Mesendoderm (in vitro differentiated cells): ENCODE measurements around the gene RNASEH2C.
"Not testable (repeated sequence)": the region's sequence is repeated elsewhere in the genome, so short reads cannot be mapped to it uniquely, and the experiment has no call there.

Experiments
- DNase-seq: peaks from one replicate; pipeline ENCODE4 v3.0.0; 2013
- H2AK5ac ChIP-seq: 2 replicates; pipeline ENCODE4 v1.6.1; 2013; ENCODE audit warnings: low read length, inconsistent platforms
- H2BK120ac ChIP-seq: 2 replicates; pipeline ENCODE4 v1.6.1; 2013; ENCODE audit warnings: low read depth, mild to moderate bottlenecking, low read length, moderate library complexity, mixed read lengths
- H2BK15ac ChIP-seq: replicated peaks from 2 replicates; pipeline ENCODE4 v1.6.1; 2013; ENCODE audit warnings: low read depth, mild to moderate bottlenecking, moderate library complexity
- H2BK5ac ChIP-seq: 2 replicates; pipeline ENCODE4 v1.6.1; 2013; ENCODE audit warnings: low read length, inconsistent platforms
- H3K18ac ChIP-seq: 2 replicates; pipeline ENCODE4 v1.6.1; 2013; ENCODE audit warnings: mild to moderate bottlenecking, low read length, mixed read lengths
- H3K23ac ChIP-seq: one replicate; pipeline ENCODE4 v1.6.1; 2013; ENCODE audit warnings: low read length
- H3K27ac ChIP-seq: 2 replicates; pipeline ENCODE4 v1.5.1; 2013; ENCODE audit warnings: low read depth, mild to moderate bottlenecking, inconsistent platforms, low read length, moderate library complexity
- H3K27me3 ChIP-seq: 2 replicates; pipeline ENCODE4 v1.6.1; 2013; ENCODE audit warnings: low read length, control low read depth, mild to moderate bottlenecking, inconsistent platforms; ENCODE audit not compliant: insufficient read depth, poor library complexity
- H3K36me3 ChIP-seq: 2 replicates; pipeline ENCODE4 v1.6.1; 2013; ENCODE audit warnings: low read length, inconsistent platforms; ENCODE audit not compliant: control insufficient read depth, insufficient read depth
- H3K4ac ChIP-seq: one replicate; pipeline ENCODE4 v1.6.1; 2013; ENCODE audit warnings: low read depth, mild to moderate bottlenecking, low read length, moderate library complexity
- H3K4me1 ChIP-seq: 2 replicates; pipeline ENCODE4 v1.6.1; 2013; ENCODE audit warnings: low read depth, low read length, inconsistent platforms; ENCODE audit not compliant: control insufficient read depth
- H3K4me2 ChIP-seq: 2 replicates; pipeline ENCODE4 v1.6.1; 2013; ENCODE audit warnings: low read length
- H3K4me3 ChIP-seq: 2 replicates; pipeline ENCODE4 v1.5.1; 2013; ENCODE audit warnings: mild to moderate bottlenecking, low read length
- H3K56ac ChIP-seq: one replicate; pipeline ENCODE4 v1.6.1; 2013; ENCODE audit warnings: low read length
- H3K79me1 ChIP-seq: 2 replicates; pipeline ENCODE4 v1.6.1; 2013; ENCODE audit warnings: low read length, inconsistent platforms
- H3K79me2 ChIP-seq: 2 replicates; pipeline ENCODE4 v1.6.1; 2013; ENCODE audit warnings: mild to moderate bottlenecking, low read length; ENCODE audit not compliant: control insufficient read depth, insufficient read depth
- H3K9ac ChIP-seq: 2 replicates; pipeline ENCODE4 v1.6.1; 2013; ENCODE audit warnings: low read length, inconsistent platforms
- H4K5ac ChIP-seq: one replicate; pipeline ENCODE4 v1.6.1; 2013; ENCODE audit warnings: low read length
- H4K8ac ChIP-seq: one replicate; pipeline ENCODE4 v1.6.1; 2013; ENCODE audit warnings: low read depth, mild to moderate bottlenecking, control low read depth, low read length, moderate library complexity
- WGBS: extraction: QIAGEN DNeasy Blood & Tissue Kit; methylation state at CpG from one replicate; pipeline ENCODE4 v1.1.7; 2013; ENCODE audit warnings: low lambda C conversion rate, missing lambda C conversion rate; ENCODE audit not compliant: insufficient coverage; ENCODE audit errors: extremely low coverage; 5-methylcytosine and 5-hydroxymethylcytosine counted together

The RNASEH2C gene

DNA sequence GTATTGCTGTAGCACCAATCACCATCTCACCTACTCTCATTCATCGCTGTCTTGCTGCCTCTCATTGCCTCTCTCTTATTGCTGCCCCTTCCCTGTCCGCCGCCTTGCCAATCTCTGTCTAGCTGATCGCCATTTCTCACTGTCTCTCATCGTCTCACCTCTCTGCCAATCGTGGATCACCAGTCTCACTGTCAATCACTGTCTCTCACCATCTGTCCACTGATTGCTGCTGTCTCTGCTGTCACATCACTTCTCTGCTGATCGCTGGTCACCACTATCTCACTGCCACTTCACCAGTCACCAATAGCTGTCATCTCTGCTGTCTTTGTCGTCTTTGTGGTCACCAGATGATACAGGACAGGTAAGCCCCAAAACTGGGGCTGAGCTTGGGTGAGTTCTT is 20.6 kb upstream of the RNASEH2C start:
- H3K79me2 ChIP-seq = no peaks in the 10 kb centered on the region

DNA sequence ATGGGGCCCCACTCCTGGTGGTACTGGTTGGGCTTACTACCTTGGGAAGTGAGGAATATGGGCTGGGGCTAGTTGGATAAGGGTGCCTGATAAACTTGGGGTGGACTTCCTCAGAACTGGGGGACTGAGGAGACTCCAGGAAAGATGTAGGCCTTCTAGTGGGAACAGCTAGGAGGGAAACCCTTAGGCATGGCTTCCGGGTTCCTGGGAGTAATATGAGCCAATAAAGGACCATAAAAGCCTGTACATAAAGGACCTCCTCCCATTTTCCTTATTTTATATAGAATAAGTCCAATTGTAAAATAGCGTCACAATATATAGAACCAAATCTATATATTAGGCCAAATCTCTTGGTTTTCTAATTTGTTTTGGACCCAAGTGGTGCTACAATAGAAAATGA is 18.4 kb upstream of the RNASEH2C start:
- H3K56ac ChIP-seq = no peak overlapping the region
- no peak overlapping the region for H3K4me2 ChIP-seq
- no peaks in the 10 kb centered on the region for H3K79me1 ChIP-seq
- no peak overlapping the region for H2AK5ac ChIP-seq
- no peaks in the 10 kb centered on the region for H3K79me2 ChIP-seq
- H3K23ac ChIP-seq = no peak overlapping the region
- no peaks in the 10 kb centered on the region for H3K4me1 ChIP-seq
- no peaks in the 10 kb centered on the region for H3K36me3 ChIP-seq
- no peak overlapping the region for H3K27ac ChIP-seq
- DNase-seq = no peak
- no peak overlapping the region for H3K18ac ChIP-seq
- H4K8ac ChIP-seq = no peak overlapping the region
- no peak overlapping the region for H2BK15ac ChIP-seq
- WGBS = no CpG with 5 or more reads among the region's 2 CpGs
- no peak overlapping the region for H3K4me3 ChIP-seq
- H3K27me3 ChIP-seq = no peaks in the 10 kb centered on the region
- H3K9ac ChIP-seq = no peak overlapping the region
- H2BK120ac ChIP-seq = no peak overlapping the region
- H3K4ac ChIP-seq = no peak overlapping the region
- H4K5ac ChIP-seq = no peak overlapping the region
- no peak overlapping the region for H2BK5ac ChIP-seq

More for the DNA sequence above, 20.6 kb upstream of the RNASEH2C start:
- Histone ChIP-seq H3K27me3 (no peaks in the 10 kb centered on the region), H3K4me3 (no peak overlapping the region), H2BK15ac (no peak overlapping the region), H3K9ac (no peak overlapping the region), H3K27ac (no peak overlapping the region), H3K18ac (no peak overlapping the region), H2BK120ac (no peak overlapping the region), H3K79me1 (no peaks in the 10 kb centered on the region), H4K8ac (no peak overlapping the region), H3K36me3 (no peaks in the 10 kb centered on the region), H3K23ac (no peak overlapping the region), H3K4me1 (no peaks in the 10 kb centered on the region), H3K4ac (no peak overlapping the region), H2AK5ac (no peak overlapping the region), H4K5ac (no peak overlapping the region), H3K4me2 (no peak overlapping the region), H3K56ac (no peak overlapping the region), H2BK5ac (no peak overlapping the region)
- DNase-seq = no peak
- WGBS = no CpG with 5 or more reads among the region's 8 CpGs

DNA sequence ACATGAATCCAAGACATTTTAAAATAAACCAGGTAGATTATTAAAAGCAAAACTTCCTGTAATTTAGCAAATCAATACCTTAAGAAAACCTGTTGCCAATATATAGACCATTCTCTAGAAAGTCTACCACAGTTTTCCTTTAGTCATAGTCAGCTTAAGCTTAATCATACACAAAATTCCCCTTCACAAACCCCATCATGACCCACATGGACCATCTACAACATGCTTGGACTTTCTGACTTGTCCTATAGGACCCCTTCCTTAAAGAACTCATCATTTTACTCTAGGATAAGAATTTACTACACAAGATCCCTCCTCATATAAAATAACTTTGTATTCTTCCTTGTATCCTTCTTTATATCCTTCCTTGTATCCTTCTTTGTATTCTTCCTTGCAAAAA is 16.2 kb upstream of the RNASEH2C start:
- no peaks in the 10 kb centered on the region for H3K27me3 ChIP-seq
- H3K18ac ChIP-seq = no peak overlapping the region
- DNase-seq = peak; percentile 18
- no peak overlapping the region for H2BK5ac ChIP-seq
- no peak overlapping the region for H2BK120ac ChIP-seq
- no peaks in the 10 kb centered on the region for H3K79me1 ChIP-seq
- H3K56ac ChIP-seq = no peak overlapping the region
- no peak overlapping the region for H3K4me3 ChIP-seq
- H2BK15ac ChIP-seq = no peak overlapping the region
- H3K36me3 ChIP-seq = no peaks in the 10 kb centered on the region
- H3K23ac ChIP-seq = no peak overlapping the region
- H4K5ac ChIP-seq = no peak overlapping the region
- no peak overlapping the region for H3K4me2 ChIP-seq
- no peaks in the 10 kb centered on the region for H3K4me1 ChIP-seq
- H3K9ac ChIP-seq = no peak overlapping the region
- no peak overlapping the region for H3K27ac ChIP-seq
- no peaks in the 10 kb centered on the region for H3K79me2 ChIP-seq
- no peak overlapping the region for H3K4ac ChIP-seq
- H4K8ac ChIP-seq = no peak overlapping the region
- H2AK5ac ChIP-seq = no peak overlapping the region

DNA sequence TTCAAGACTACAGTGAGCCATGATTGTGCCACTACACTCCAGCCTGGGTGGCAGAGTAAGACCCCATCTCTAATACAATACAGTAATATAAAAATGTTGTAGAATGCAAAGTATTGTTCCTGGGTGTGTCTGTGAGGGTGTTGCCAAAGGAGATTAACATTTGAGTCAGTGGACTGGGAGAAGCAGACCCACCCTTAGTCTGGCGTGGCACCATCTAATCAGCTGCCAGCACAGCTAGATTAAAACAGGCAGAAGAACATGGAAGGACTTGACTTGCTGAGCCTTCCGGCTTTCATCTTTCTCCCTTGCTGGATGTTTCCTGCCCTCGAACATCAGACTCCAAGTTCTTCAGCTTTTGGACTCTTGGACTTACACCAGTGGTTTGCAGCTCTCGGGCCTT is 14.5 kb upstream of the RNASEH2C start:
- H2AK5ac ChIP-seq, DNase-seq, H3K4me2 ChIP-seq, H4K8ac ChIP-seq, H3K18ac ChIP-seq, H3K4me3 ChIP-seq, H3K36me3 ChIP-seq, H3K79me2 ChIP-seq, H3K56ac ChIP-seq, H2BK15ac ChIP-seq, H3K23ac ChIP-seq, H3K4me1 ChIP-seq, H2BK120ac ChIP-seq, H3K27me3 ChIP-seq, H3K27ac ChIP-seq, H3K9ac ChIP-seq, H3K79me1 ChIP-seq, H2BK5ac ChIP-seq, H4K5ac ChIP-seq, H3K4ac ChIP-seq: not testable (repeated sequence)
- WGBS = no CpG with 5 or more reads among the region's 4 CpGs

DNA sequence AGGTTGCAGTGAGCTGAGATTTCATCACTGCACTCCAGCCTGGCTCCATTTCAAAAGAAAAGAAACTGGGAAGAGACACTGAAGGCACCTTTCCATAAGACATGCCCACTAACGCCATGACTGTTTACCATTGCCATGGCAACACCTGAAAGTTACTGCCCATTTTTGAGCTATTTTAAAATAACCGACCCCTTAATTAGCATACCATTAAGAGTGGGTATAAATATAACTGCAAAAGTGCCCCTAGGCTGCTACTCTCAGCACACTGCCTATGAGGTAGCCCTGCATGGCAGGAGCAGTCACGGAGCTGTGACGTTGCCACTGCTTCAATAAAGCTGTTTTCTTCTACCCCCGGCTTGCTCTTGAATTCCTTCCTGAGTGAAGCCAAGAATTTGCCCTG is 9.9 kb upstream of the RNASEH2C start:
- Histone ChIP-seq H4K5ac (no peak overlapping the region), H3K4me3 (no peak overlapping the region)

DNA sequence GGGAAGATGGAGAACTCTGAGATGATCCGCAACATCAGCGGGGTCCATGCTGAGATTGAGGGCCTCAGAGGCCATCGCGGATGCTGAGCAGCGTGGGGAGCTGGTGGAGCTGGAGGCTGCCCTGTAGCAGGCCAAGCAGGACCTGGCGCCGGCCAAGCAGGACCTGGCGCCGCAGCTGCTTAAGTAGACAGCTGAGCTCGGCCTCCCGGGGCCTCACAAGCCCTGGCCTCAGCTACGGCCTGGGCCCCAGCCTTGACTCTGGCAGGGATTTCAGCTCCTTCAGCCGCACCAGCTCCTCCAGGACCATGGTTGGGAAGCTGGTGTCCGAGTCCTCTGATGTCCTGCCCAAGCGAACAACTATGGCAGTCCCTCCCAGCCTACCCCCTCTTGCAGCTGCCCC is 7.3 kb upstream of the RNASEH2C start:
- Histone ChIP-seq H3K56ac (no peak overlapping the region), H4K5ac (no peak overlapping the region), H3K27me3 (no peaks in the 10 kb centered on the region), H2BK15ac (no peak overlapping the region), H3K4me2 (no peak overlapping the region), H3K36me3 (no peaks in the 10 kb centered on the region), H3K79me2 (no peaks in the 10 kb centered on the region), H2BK120ac (no peak overlapping the region), H2AK5ac (no peak overlapping the region), H3K27ac (no peak overlapping the region), H4K8ac (no peak overlapping the region), H3K23ac (no peak overlapping the region), H3K4me1 (no peaks in the 10 kb centered on the region), H2BK5ac (no peak overlapping the region), H3K18ac (no peak overlapping the region), H3K4me3 (no peak overlapping the region), H3K4ac (no peak overlapping the region), H3K79me1 (no peaks in the 10 kb centered on the region), H3K9ac (no peak overlapping the region)
- no peak for DNase-seq
- no CpG with 5 or more reads among the region's 15 CpGs for WGBS

More for the DNA sequence above, 9.9 kb upstream of the RNASEH2C start:
- Histone ChIP-seq H3K4me1 (no peaks in the 10 kb centered on the region), H3K4me2 (no peak overlapping the region), H3K56ac (no peak overlapping the region), H3K9ac (no peak overlapping the region), H4K8ac (no peak overlapping the region), H3K23ac (no peak overlapping the region), H3K27ac (no peak overlapping the region), H3K18ac (no peak overlapping the region), H2BK5ac (no peak overlapping the region), H2AK5ac (no peak overlapping the region), H3K4ac (no peak overlapping the region), H2BK15ac (no peak overlapping the region), H2BK120ac (no peak overlapping the region), H3K27me3 (no peaks in the 10 kb centered on the region), H3K79me1 (no peaks in the 10 kb centered on the region), H3K79me2 (no peaks in the 10 kb centered on the region), H3K36me3 (no peaks in the 10 kb centered on the region)
- WGBS = no CpG with 5 or more reads among the region's 5 CpGs
- no peak for DNase-seq
